Measurements from ENCODE around the gene ZNF319. TPM values are rescaled to one million over a fixed set of nuclear protein-coding genes. Genes with fewer than 3 reads are reported as not detected.

Gene ZNF319
- total and polyA plus RNA-seq, 10 of the 15 experiments (the other 5 are each of a cell fraction or from before 2014, with no cell fraction given): 0.29 to 7.4 (median 1.7) TPM

- TF ChIP-seq E4F1 (IDR thresholded peaks at IDR 0.05; ENCODE audit: borderline replicate concordance, partially characterized antibody) (no peak), KDM1A (IDR thresholded peaks at IDR 0.05; ENCODE audit: borderline replicate concordance) (no peak)
- TF ChIP-seq, protein P1, sequence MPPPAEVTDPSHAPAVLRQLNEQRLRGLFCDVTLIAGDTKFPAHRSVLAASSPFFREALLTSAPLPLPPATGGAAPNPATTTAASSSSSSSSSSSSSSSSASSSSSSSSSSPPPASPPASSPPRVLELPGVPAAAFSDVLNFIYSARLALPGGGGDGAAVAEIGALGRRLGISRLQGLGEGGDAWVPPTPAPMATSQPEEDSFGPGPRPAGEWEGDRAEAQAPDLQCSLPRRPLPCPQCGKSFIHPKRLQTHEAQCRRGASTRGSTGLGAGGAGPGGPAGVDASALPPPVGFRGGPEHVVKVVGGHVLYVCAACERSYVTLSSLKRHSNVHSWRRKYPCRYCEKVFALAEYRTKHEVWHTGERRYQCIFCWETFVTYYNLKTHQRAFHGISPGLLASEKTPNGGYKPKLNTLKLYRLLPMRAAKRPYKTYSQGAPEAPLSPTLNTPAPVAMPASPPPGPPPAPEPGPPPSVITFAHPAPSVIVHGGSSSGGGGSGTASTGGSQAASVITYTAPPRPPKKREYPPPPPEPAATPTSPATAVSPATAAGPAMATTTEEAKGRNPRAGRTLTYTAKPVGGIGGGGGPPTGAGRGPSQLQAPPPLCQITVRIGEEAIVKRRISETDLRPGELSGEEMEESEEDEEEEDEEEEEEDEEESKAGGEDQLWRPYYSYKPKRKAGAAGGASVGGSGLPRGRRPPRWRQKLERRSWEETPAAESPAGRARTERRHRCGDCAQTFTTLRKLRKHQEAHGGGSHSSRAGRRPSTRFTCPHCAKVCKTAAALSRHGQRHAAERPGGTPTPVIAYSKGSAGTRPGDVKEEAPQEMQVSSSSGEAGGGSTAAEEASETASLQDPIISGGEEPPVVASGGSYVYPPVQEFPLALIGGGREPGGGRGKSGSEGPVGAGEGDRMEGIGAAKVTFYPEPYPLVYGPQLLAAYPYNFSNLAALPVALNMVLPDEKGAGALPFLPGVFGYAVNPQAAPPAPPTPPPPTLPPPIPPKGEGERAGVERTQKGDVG (CRISPR knock-in tag; IDR thresholded peaks at IDR 0.05): no peak
These were observed 12.0 kb upstream of the ZNF319 start (continued) for GRCh38 chr16:58012481-58012880.

DNA sequence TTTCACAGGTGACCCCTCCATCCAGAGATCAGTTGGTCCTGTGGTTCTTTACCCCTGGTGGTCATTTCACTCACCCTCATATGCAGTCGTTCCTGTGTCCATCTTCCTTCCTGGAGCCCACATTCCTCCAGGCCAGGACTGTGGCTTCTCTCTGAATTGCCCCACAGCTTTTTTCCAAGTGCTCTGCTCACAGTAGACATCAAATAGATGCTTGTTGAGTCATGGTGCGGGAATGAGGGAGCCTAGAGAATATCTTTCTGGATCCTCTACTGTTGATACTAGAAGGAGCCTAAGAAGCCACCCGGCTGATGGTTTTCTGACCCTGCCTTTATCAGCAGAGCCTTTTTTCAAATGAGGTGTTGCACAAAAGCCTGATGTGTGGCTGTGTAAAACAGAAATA, 11.2 kb upstream of the ZNF319 start:
- ChIA-PET POLR2A (no interaction called here), RAD21 (ENCODE audit: unreplicated experiment) (no interaction called here), SMC1A (ENCODE audit: uncharacterized antibody, unreplicated experiment) (no interaction called here), CTCF (no interaction called here)
- in situ Hi-C loops (cut with MboI) (no loop called here), intact Hi-C loops (cut with micrococcal nuclease; ENCODE audit: unreplicated experiment) (no loop called here)
- 85% methylated on average over 3 of the region's 3 CpGs for WGBS (ENCODE audit: insufficient coverage, insufficient replicate concordance, low lambda C conversion rate, missing lambda C conversion rate)
- Histone ChIP-seq H3K4me3 (no peak overlapping the region), H2AFZ (ENCODE audit: control insufficient read depth, low read depth, low read length) (no peak overlapping the region), H3K27me3 (replicated peaks in 1 of 2; ENCODE audit: control insufficient read depth in 2 of 2, insufficient read depth in 2 of 2, low read length in 1 of 2) (no peaks in the 10 kb centered on the region), H3K4me1 (ENCODE audit: control insufficient read depth, insufficient read depth, low read length) (no peaks in the 10 kb centered on the region), H3K36me3 (ENCODE audit: control insufficient read depth in 2 of 2, insufficient read depth in 2 of 2, low read length in 1 of 2) (peaks cover 11 to 12% of the 10 kb centered on the region in 2 experiments; a peak in 3 of 4 replicates), H3K27ac (ENCODE audit: control insufficient read depth, insufficient read depth) (no peak overlapping the region), H3K9ac (ENCODE audit: control insufficient read depth, insufficient read depth, low read length) (no peak overlapping the region), H3K79me2 (ENCODE audit: control insufficient read depth, insufficient read depth, low read length) (no peaks in the 10 kb centered on the region), H4K20me1 (ENCODE audit: control insufficient read depth, insufficient read depth) (no peaks in the 10 kb centered on the region), H3K9me3 (replicated peaks; ENCODE audit: control insufficient read depth, insufficient read depth, low read length) (no peaks in the 10 kb centered on the region; the same call in 2 of the 3 replicates), H3K4me2 (ENCODE audit: control insufficient read depth, insufficient read depth) (no peak overlapping the region)
- TF ChIP-seq MLLT1 (IDR thresholded peaks at IDR 0.05): no peak
- ATAC-seq: no peak
- FAIRE-seq: no peak
- no peak for DNase-seq (ENCODE audit: low read depth, low spot score)
- no TSS peak for BruUV-seq (replicated peaks)

Measured in GM12878 (cell line).